ENCODE measurements around the gene IL17D. TPM values are rescaled to one million over a fixed set of nuclear protein-coding genes. Genes with fewer than 3 reads are reported as not detected.

IL17D gene
- total RNA-seq, 2 donors from 2014 or later, result 0.66 to 0.78 TPM

DNA sequence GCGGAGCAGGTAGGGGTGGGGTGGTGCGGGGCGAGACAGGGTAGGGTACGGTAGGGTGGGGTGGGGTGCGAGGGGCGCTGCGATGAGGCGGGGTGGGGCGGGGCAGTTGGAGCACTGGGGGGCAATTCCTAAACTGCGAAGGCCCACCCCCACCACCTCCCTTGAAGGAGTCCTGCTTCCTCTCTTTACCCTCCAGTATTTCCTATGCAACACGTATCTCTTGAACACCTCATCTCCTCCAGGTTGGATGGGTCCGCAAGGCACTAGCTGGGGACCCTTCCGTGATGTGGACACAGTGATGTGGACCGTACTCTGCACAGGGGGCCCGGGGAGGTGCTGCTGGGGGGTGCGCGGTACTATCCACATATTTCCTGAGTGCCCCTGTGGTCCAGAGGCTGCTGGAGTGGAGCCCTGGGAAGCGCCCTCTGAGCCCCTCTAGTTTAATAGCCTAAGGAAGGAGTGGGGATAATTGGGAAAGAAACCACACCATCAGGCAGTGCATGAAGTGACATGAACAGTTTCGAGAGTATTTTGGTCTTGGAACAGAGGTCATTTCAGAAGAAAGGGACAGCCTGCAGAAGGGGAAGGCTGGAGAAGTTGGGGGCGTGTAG is 1.1 kb downstream of the IL17D start:
- WGBS, 2 donors, result 21 to 22% methylated on average over 14 to 17 of the region's 20 CpGs
- ATAC-seq, result no peak

DNA sequence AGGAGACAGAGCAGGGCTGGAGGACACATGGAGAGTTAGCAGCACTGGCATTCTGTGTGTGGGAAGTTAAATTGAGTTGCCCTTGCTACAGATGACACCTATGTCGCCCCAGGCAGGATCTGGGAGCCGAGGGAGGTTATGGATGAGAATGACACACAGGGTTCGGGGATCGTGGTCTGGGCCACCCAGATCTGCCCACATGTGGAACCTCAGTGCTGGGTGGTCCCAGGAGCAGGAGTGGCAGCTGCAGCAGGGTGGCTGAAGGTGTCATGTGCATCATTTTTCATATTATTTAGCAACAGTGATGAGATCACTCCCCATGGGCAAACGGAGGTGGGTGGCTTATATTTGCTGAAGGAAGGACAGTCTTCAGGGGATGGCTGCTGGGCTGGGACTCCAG is 3.2 kb downstream of the IL17D start:
- no peak for ATAC-seq
- intact Hi-C loops (cut with DNase I), result loop anchor here (5.0 kb wide), 1 partner anchor 216 kb away; no protein-coding TSS in a partner anchor
- Histone ChIP-seq H3K4me3 (no peak overlapping the region), H3K27me3 (no peaks in the 10 kb centered on the region), H3K4me1 (peaks cover 15% of the 10 kb centered on the region), H3K36me3 (replicated peaks in 1 of 2; ENCODE audit: insufficient read depth in 1 of 2, low read depth in 2 of 2) (no peaks in the 10 kb centered on the region), H3K27ac (no peak overlapping the region), H3K9me3 (no peaks in the 10 kb centered on the region)
- WGBS, 2 donors, result 83 to 86% methylated on average over 5 of the region's 5 CpGs
- TF ChIP-seq, protein P1, sequence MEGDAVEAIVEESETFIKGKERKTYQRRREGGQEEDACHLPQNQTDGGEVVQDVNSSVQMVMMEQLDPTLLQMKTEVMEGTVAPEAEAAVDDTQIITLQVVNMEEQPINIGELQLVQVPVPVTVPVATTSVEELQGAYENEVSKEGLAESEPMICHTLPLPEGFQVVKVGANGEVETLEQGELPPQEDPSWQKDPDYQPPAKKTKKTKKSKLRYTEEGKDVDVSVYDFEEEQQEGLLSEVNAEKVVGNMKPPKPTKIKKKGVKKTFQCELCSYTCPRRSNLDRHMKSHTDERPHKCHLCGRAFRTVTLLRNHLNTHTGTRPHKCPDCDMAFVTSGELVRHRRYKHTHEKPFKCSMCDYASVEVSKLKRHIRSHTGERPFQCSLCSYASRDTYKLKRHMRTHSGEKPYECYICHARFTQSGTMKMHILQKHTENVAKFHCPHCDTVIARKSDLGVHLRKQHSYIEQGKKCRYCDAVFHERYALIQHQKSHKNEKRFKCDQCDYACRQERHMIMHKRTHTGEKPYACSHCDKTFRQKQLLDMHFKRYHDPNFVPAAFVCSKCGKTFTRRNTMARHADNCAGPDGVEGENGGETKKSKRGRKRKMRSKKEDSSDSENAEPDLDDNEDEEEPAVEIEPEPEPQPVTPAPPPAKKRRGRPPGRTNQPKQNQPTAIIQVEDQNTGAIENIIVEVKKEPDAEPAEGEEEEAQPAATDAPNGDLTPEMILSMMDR (IDR thresholded peaks at IDR 0.05), result no peak
- no peak for TF ChIP-seq POLR2A (IDR thresholded peaks at IDR 0.05)
- DNase-seq, result no peak

More for the DNA sequence above, 1.1 kb downstream of the IL17D start:
- Histone ChIP-seq H3K27me3 (no peaks in the 10 kb centered on the region), H3K27ac (peak overlapping the region in 3 of 4 donors; percentile 39 to 60 (median 51)), H3K9me3 (no peaks in the 10 kb centered on the region), H3K36me3 (replicated peaks in 1 of 2; ENCODE audit: insufficient read depth in 1 of 2, low read depth in 2 of 2) (no peaks in the 10 kb centered on the region), H3K4me1 (peaks cover 20% of the 10 kb centered on the region), H3K4me3 (no peak overlapping the region)
- TF ChIP-seq POLR2A (IDR thresholded peaks at IDR 0.05), result no peak
- TF ChIP-seq, protein P1 (IDR thresholded peaks at IDR 0.05), result no peak
- no peak for DNase-seq
- intact Hi-C loops (cut with DNase I), result loop anchor here (5.0 kb wide), 1 partner anchor 218 kb away; no protein-coding TSS in a partner anchor

DNA sequence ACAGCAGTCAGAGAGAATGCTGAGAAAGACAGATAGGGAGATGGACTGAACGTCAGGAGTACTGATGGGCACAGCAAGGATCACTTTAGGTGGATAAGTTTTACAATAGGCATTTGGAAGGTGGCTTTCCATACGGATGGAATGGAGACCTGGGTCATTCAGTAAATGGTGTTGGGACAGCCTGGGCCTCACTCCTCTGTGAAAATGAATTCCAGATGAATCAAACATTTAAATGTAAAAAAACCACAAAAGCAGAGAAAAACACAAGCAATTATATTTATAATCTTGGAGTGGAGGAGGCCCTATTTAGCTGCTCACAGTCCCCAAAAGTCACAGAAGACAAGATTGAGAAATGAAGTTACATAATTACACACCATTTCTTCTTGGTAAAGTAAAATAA is 4.7 kb downstream of the IL17D start:
- Histone ChIP-seq H3K27me3 (no peaks in the 10 kb centered on the region), H3K4me3 (no peak overlapping the region), H3K9me3 (no peaks in the 10 kb centered on the region), H3K4me1 (peaks cover 13% of the 10 kb centered on the region), H3K27ac (no peak overlapping the region), H3K36me3 (replicated peaks in 1 of 2; ENCODE audit: insufficient read depth in 1 of 2, low read depth in 2 of 2) (no peaks in the 10 kb centered on the region)
- 57 to 62% methylated on average over 2 of the region's 2 CpGs for WGBS, 2 donors
- intact Hi-C loops (cut with DNase I), result loop anchor here (5.0 kb wide), 1 partner anchor 214 kb away; no protein-coding TSS in a partner anchor
- ATAC-seq (no peak), DNase-seq (no peak)
- TF ChIP-seq, protein P1 (IDR thresholded peaks at IDR 0.05), result no peak
- TF ChIP-seq POLR2A (IDR thresholded peaks at IDR 0.05), result no peak

DNA sequence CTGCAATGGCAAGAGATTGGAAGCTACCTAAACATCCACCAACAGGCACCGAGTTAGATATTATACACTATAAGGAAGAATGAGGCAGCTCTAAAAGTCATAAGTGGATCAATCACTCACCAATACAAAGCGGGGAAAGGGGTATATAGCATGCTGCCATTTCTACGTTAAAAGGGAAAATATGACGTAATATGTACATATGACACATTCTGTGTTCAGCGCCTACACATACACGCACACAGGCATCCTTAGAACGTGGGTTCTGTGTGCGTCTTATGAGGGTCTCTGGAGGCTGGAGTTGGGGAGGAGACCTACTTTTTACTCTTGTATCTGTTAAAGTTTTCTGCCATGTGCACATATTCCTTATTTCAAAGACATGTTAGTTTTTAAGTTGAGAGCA is 5.9 kb downstream of the IL17D start:
- WGBS, 2 donors, result 78 to 79% methylated on average over 8 of the region's 8 CpGs

More for the DNA sequence above, 5.9 kb downstream of the IL17D start:
- Histone ChIP-seq H3K4me3 (no peak overlapping the region), H3K9me3 (no peaks in the 10 kb centered on the region), H3K27me3 (no peaks in the 10 kb centered on the region), H3K4me1 (peaks cover 14% of the 10 kb centered on the region), H3K27ac (no peak overlapping the region), H3K36me3 (replicated peaks in 1 of 2; ENCODE audit: insufficient read depth in 1 of 2, low read depth in 2 of 2) (no peaks in the 10 kb centered on the region)
- ATAC-seq, result no peak
- intact Hi-C loops (cut with DNase I), result loop anchor here (5.0 kb wide), 1 partner anchor 213 kb away; no protein-coding TSS in a partner anchor
- TF ChIP-seq, protein P1 (IDR thresholded peaks at IDR 0.05), result no peak
- no peak for TF ChIP-seq POLR2A (IDR thresholded peaks at IDR 0.05)
- no peak for DNase-seq

Measured in body of pancreas (tissue), 4 donors.